Thyroid gland (tissue), 4 donors: Measurements from ENCODE around the gene CCBE1.

Experiments used
- CTCF ChIP-seq, 6 experiments: fragments of 200-600 bp in 3 of 6; fragments of 450-650 bp in 3 of 6; sonication (generic) in 3 of 6; IDR thresholded peaks; one replicate each; pipeline ENCODE4 v1.5.1; 2016 to 2019; ENCODE audit warnings: antibody characterized with exemption in 6 of 6, mild to moderate bottlenecking in 2 of 6, inconsistent platforms in 1 of 6, moderate library complexity in 1 of 6
- POLR2A ChIP-seq, 2 donors: fragments of 450-650 bp; IDR thresholded peaks; one replicate each; pipeline ENCODE4 v1.6.1; 2017; ENCODE audit warnings: antibody characterized with exemption in 2 of 2, mild to moderate bottlenecking in 2 of 2, moderate library complexity in 1 of 2

- TF ChIP-seq CTCF (IDR thresholded peaks at IDR 0.05), result no peak
- no peak for TF ChIP-seq POLR2A (IDR thresholded peaks at IDR 0.05)
Measured at GRCh38 chr18:59455728-59456276, 241.4 kb downstream of the CCBE1 start.
